Mucosa of descending colon (tissue), 3 donors: ENCODE data around the gene AXIN2. TPM values are rescaled to one million over a fixed set of nuclear protein-coding genes. Genes with fewer than 3 reads are reported as not detected.
A peak's percentile ranks its signal among the peaks of the same experiment; 100 is the strongest.

Experiments
- ATAC-seq: fragments of 200-7000 bp; cut with Tn5 transposase; one replicate; pipeline ENCODE4 v1.9.1; 2020; ENCODE audit warnings: mild to moderate bottlenecking, moderate library complexity
- DNase-seq, 3 donors: peaks; one replicate each; pipeline ENCODE4 v3.0.0-alpha.2; 2020
- H3K36me3 ChIP-seq: fragments of 200-600 bp; one replicate; pipeline ENCODE4 v1.8.0; 2021; ENCODE audit warnings: low read depth, mild to moderate bottlenecking
- H3K4me1 ChIP-seq: fragments of 200-600 bp; one replicate; pipeline ENCODE4 v1.8.0; 2021; ENCODE audit warnings: low read depth, mild to moderate bottlenecking
- H3K4me3 ChIP-seq: fragments of 200-600 bp; one replicate; pipeline ENCODE4 v1.8.0; 2021; ENCODE audit warnings: mild to moderate bottlenecking
- H3K9me3 ChIP-seq: fragments of 200-600 bp; one replicate; pipeline ENCODE4 v1.8.0; 2021; ENCODE audit warnings: mild to moderate bottlenecking
- intact Hi-C, 2 donors: fragments of 100-400 bp; cut with DNase I in 1 of 2; cut with micrococcal nuclease in 1 of 2; formaldehyde crosslinking; loops; one replicate each; pipeline versions ENCODE4 v1.11.0 to v1.11.1; 2022; cut with DNase I, micrococcal nuclease
- total RNA-seq, 3 donors: library from RNA; stranded (reverse); fragmentation: NEBNext Ultra II Directional in 2 of 3; extraction: Animal tissue kit (Norgen Biotek cat#: 25700) in 2 of 3; gene quantifications; one replicate each; pipeline versions ENCODE4 v1.2.1 to v1.2.4, GENCODE V29; 2021 to 2023
- TF ChIP-seq, protein P1 (sequence below): fragments of 200-600 bp; IDR thresholded peaks from one replicate; pipeline ENCODE4 v1.8.0; 2022; ENCODE audit warnings: antibody characterized with exemption, mild to moderate bottlenecking
- donor health status: DM: no; HTN: no; CAD: no; lungs with moderate emphysema.
- donor health status: DM: no; HTN: no; CAD: no.
- donor health status: DM: no; HTN: yes; CAD: no.

AXIN2 gene
- total RNA-seq, 3 donors from 2014 or later, result 27.6 to 63.3 (median 39.3) TPM

DNA sequence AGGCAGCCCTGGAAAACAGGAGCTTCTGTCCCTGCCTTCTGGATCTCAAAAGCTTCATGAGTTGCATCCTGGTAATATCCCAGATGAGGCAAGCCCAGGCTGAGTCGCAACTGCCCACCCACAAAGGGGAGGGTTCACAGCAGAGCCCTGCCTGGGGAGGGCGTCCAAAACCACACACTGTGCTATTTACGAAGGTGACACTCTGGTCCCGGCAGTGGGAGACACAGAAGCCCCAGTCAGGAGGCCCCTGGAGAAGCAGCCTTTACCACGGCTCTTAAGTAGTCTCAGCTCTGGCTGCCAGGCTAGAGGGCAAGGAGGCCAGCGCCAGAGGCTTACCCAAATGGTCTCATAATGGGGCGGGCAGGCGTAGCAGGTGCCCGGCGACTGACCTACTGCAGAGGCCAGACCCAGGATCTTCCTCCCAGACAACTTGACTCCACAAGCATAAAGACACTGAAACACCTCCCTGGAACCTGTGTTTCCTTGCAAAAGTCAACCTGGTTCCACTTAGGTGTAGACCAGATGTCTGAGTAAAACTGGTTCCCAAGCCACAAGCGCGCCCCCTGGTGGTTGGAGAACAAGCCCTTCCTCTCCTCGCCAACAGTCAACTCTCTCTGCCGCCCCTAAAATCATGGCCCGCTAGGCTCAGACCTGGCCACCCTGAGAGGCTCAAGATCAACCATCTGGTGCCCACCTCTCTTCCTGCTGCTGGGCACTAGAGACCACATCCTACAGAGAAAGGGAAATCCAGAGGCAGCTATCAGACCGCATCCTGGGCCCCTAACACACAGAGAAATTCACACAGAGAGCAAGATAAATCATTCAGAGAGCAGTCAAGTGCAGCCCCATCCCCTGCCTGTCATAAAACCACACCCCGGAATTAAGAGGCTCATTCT lies 5.2 kb downstream of the AXIN2 start:
- no peaks in the 10 kb centered on the region for H3K9me3 ChIP-seq
- peak; percentile 91 to 97 (median 95) for DNase-seq
- peaks cover 46% of the 10 kb centered on the region for H3K4me1 ChIP-seq
- ATAC-seq, result peak; percentile 64
- H3K36me3 ChIP-seq, result no peaks in the 10 kb centered on the region
- TF ChIP-seq, protein P1, sequence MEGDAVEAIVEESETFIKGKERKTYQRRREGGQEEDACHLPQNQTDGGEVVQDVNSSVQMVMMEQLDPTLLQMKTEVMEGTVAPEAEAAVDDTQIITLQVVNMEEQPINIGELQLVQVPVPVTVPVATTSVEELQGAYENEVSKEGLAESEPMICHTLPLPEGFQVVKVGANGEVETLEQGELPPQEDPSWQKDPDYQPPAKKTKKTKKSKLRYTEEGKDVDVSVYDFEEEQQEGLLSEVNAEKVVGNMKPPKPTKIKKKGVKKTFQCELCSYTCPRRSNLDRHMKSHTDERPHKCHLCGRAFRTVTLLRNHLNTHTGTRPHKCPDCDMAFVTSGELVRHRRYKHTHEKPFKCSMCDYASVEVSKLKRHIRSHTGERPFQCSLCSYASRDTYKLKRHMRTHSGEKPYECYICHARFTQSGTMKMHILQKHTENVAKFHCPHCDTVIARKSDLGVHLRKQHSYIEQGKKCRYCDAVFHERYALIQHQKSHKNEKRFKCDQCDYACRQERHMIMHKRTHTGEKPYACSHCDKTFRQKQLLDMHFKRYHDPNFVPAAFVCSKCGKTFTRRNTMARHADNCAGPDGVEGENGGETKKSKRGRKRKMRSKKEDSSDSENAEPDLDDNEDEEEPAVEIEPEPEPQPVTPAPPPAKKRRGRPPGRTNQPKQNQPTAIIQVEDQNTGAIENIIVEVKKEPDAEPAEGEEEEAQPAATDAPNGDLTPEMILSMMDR, result peak; percentile 72
- intact Hi-C loops, result loop anchor here (2.0 to 10.0 kb wide), 2 partner anchors 101 to 261 kb away; no protein-coding TSS in a partner anchor
- H3K4me3 ChIP-seq, result no peak overlapping the region

DNA sequence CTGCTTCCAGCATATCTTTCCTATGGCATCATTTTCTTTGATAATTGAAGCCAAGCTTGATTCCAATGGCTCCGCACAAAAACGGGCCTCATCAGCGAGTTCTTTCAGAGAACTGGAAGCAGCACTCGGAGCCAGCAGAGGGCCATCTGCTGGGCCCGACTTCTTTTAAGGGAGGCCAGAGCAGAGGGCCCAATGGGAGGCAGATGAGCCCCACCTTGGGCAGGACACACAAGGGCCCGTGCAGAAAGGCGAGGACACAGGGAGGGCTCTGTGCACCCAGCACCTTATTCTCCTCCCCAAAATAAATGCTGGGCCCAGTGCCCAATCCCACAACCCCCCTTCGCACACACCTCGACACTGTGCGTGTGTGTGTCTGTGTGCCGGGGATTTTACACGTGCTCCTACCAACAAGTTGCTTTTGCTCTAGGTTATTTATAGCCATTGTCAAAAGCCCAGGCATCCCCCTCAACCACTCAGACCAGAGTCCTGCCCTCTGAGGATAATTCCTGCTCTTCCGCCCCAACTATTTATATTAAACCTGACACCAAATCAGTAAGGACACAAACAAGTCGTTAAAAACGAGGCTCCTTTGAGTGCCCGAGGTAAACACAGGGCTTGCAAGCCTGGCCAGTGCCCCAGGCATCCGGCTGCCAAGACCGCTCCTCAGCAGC lies 6.8 kb downstream of the AXIN2 start:
- intact Hi-C loops, result loop anchor here in 1 of 2 donors (10.0 kb wide), 1 partner anchor 100 kb away; no protein-coding TSS in a partner anchor
- peak in 2 of 3 donors; percentile 49 to 57 for DNase-seq
- peak; percentile 8 for ATAC-seq
- H3K4me1 ChIP-seq, result peaks cover 43% of the 10 kb centered on the region
- TF ChIP-seq, protein P1, result no peak
- H3K36me3 ChIP-seq, result no peaks in the 10 kb centered on the region
- H3K4me3 ChIP-seq, result no peak overlapping the region
- H3K9me3 ChIP-seq, result no peaks in the 10 kb centered on the region

DNA sequence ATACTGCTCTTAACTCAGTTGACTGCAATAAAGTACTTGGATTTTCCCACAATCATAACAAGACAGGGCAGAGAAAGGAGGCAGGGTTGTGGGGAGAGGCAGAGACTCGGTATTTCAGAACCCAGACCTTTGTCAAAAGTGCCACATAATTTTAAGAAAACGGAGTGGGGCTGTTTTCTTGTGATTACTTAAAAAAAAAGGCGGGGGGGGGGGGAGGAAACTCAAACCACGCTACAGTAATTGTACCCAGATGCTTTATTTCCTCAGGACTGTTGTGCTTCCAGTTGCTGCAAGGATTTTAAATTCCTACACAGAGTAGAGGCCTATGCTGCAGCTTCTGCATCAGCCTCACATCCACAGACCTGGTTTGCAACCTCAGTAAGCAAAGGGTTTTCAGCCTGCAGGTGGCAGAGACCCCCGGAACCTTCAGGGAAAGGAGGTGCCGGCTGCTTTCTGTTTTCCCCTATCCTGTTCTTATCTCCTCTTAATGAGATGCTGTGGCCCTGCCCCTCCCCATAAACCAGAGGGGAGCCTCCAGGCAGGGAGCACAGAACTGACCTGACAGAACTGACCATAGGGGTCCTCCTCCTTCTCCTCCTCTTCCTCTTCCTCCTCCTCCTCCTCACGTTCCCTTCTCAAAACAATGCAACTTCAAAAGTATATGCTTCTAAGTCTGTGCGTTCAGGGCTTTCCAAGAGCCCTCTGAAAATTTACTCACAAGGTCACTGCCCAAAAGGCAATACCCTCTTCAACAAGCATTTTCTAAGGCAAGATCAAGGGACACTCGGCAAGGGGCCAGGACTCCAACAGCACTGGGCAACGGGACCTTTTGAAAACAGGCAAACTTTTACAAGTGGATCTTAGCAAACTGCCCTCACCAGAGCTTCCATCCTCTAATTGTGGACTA lies 7.5 kb downstream of the AXIN2 start:
- intact Hi-C loops, result loop anchor here in 1 of 2 donors (10.0 kb wide), 1 partner anchor 99 kb away; no protein-coding TSS in a partner anchor
- TF ChIP-seq, protein P1, result no peak
- H3K9me3 ChIP-seq, result no peaks in the 10 kb centered on the region
- no peaks in the 10 kb centered on the region for H3K36me3 ChIP-seq
- DNase-seq (peak in 2 of 3 donors; percentile 45 to 49), ATAC-seq (no peak)
- no peak overlapping the region for H3K4me3 ChIP-seq
- peaks cover 43% of the 10 kb centered on the region for H3K4me1 ChIP-seq

DNA sequence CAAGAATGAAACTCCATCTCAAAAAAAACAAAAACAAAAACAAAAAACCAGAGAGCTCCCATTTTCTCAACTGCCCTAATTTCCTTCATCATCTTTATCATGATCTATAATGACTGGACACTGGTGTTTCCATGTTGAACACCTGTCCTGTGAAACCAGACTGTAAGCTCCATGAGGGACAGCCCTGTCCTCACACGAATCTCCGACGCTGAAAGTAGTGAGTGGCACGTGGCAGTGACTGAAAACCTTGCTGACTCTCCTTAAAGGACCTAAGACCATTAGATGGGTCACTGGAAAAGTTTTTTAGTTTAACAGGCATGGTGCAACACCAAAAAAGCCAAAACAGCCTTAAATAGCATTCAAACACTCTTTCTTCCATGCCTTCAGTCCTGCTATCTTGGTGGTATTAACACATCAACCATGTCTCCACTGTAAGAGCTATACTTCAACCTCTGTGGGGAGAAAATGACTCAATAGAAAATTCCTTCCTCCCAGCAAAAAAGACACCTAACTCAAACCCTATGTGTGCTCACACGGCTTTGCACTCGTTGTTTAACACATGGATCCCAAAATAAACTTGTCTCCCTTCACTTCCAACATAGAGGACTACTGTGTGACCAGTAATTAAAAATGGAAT lies 8.3 kb downstream of the AXIN2 start:
- H3K4me3 ChIP-seq, result no peak overlapping the region

More for the DNA sequence above, 8.3 kb downstream of the AXIN2 start:
- Histone ChIP-seq H3K4me1 (peaks cover 38% of the 10 kb centered on the region), H3K36me3 (no peaks in the 10 kb centered on the region), H3K9me3 (no peaks in the 10 kb centered on the region)
- ATAC-seq (no peak), DNase-seq (peak in 1 of 3 donors; percentile 13)
- TF ChIP-seq, protein P1, result no peak
- intact Hi-C loops, result loop anchor here in 1 of 2 donors (10.0 kb wide), 1 partner anchor 98 kb away; no protein-coding TSS in a partner anchor
